ENCODE data around the gene DNAL4. TPM values are rescaled to one million over a fixed set of nuclear protein-coding genes. Genes with fewer than 3 reads are reported as not detected.

Gene DNAL4
- total RNA-seq, 2 experiments from 2014 or later, result 5.5 to 6.0 TPM

DNA sequence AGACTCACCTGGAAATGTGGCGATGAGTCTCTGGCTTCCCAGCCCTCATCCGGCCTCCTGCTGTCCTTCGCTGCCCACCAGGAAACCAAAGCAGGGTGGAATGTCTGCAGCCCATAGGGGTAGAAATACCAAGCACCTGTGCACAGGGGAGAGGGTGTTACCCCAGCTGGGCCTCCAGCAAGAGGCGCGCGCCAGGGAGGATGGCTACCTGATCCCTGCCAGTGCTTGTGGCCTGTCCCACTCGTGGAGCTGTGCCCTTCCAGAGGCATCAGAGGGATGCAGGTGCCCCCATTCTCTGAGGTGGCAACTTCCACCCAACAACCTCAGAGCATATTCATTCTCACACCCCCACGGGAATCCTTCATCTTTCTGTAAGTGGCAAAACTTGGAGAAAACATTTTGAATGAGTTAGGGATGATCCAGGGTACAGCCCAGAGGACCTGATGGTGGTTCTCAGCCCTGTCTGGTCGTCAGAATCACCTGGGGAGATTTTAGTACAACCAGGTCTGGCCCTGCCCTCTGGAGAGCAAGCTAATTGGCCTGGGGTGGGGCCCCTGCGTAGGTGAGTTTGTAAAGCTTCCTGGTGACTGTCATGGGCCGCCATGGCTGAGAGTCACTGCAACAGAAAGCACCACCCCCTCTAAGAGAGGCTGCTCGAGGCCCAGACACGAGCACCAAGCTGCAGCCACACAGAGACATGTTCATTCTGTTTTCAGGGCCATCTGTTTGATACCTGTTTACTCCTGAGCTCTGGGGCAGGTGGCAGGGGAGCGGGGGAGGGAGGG is 48.1 kb downstream of the DNAL4 start:
- Mint-ChIP-seq H3K4me3 (no peak overlapping the region), H3K27me3 (no peaks in the 10 kb centered on the region), H3K9me3 (no peaks in the 10 kb centered on the region), H3K4me1 (ENCODE audit: low read depth) (peaks cover 35% of the 10 kb centered on the region), H3K36me3 (ENCODE audit: low read depth) (peaks cover 76% of the 10 kb centered on the region), H3K27ac (peak overlapping the region; percentile 78)
- no peak for DNase-seq
- CTCF ChIA-PET, result interaction anchor here (1.1 to 4.5 kb wide), 4 partner anchors 12 to 98 kb away, joined by 3 to 33 read pairs (median 9); partner anchors contain the start of gene NPTXR
- POLR2A ChIA-PET, result interaction anchor here (1.4 to 40.0 kb wide), 3 partner anchors 10 to 22 kb away, joined by 4 to 905 read pairs (median 10); partner anchors contain the start of genes GTPBP1 and SUN2
- TF ChIP-seq CTCF (IDR thresholded peaks at IDR 0.05), result no peak
- intact Hi-C loops (cut with micrococcal nuclease), result no loop called here
- no peak for ATAC-seq

- intact Hi-C loops (cut with micrococcal nuclease), result no loop called here
- TF ChIP-seq CTCF (IDR thresholded peaks at IDR 0.05), result no peak
- H3K36me3 Mint-ChIP-seq (ENCODE audit: low read depth), result peaks cover 69% of the 10 kb centered on the region
These were observed 49.0 kb downstream of the DNAL4 start for GRCh38 chr22:38744981-38745380.

DNA sequence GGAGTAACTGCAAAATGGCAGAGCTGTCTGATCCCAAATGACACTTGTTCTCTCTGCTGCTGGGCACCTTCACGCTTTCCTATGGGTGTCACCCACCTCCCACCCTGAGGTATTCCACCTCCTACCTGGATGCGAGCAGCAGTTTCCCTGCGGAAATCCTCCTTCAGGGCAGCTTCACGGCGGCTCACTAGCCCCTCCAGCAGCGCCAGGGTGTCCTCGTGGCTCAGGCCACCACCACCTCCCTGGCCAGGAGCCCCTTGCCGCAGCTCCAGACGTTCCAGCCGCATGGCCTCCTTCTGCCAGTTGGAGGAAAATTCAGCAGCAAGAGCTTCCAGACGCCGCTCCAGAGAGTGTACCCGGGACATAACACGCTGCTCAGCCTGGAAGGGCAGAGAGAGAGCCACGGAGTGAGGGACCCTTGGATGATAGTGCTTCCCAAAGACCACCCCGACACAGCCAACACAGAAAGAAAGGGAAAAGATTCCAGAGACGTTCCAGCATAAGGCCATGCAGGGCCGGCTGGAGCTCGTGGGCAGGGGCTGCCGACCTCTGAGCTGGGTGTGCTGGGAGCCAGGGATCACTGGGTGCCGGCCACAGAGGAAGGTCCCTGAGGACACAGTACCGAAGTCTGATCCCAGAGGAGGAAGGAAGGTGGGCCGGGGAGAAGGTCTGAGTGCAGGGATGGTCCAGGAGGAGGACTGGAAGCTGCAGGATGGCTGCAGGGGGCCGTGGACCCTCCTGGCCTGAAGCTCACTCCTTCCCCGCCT is 51.6 kb downstream of the DNAL4 start:
- ATAC-seq (no peak), DNase-seq (no peak)
- H3K9me3 Mint-ChIP-seq, result no peaks in the 10 kb centered on the region
- CTCF ChIA-PET, result interaction anchor here (0.7 to 2.4 kb wide), 4 partner anchors 9 to 17 kb away, joined by 3 to 18 read pairs (median 3); no protein-coding TSS in a partner anchor
- no peak for TF ChIP-seq CTCF (IDR thresholded peaks at IDR 0.05)
- H3K27ac Mint-ChIP-seq, result peak overlapping the region; percentile 52
- H3K4me3 Mint-ChIP-seq, result no peak overlapping the region
- H3K36me3 Mint-ChIP-seq (ENCODE audit: low read depth), result peaks cover 63% of the 10 kb centered on the region
- POLR2A ChIA-PET, result interaction anchor here (40.0 to 41.0 kb wide), 2 partner anchors 1 to 18 kb away, joined by 905 read pairs; partner anchors contain the start of genes GTPBP1 and SUN2
- intact Hi-C loops (cut with micrococcal nuclease), result no loop called here
- peaks cover 24% of the 10 kb centered on the region for H3K4me1 Mint-ChIP-seq (ENCODE audit: low read depth)
- H3K27me3 Mint-ChIP-seq, result no peaks in the 10 kb centered on the region

More at GRCh38 chr22:38744981-38745380, 49.0 kb downstream of the DNAL4 start:
- no peak for ATAC-seq
- Mint-ChIP-seq H3K9me3 (no peaks in the 10 kb centered on the region), H3K4me1 (ENCODE audit: low read depth) (peaks cover 28% of the 10 kb centered on the region), H3K27me3 (no peaks in the 10 kb centered on the region), H3K27ac (peak overlapping the region; percentile 78), H3K4me3 (no peak overlapping the region)
- CTCF ChIA-PET, result interaction anchor here (4.0 to 4.5 kb wide), 2 partner anchors 12 to 20 kb away, joined by 15 to 33 read pairs; no protein-coding TSS in a partner anchor
- POLR2A ChIA-PET, result interaction anchor here (40.0 kb wide), 1 partner anchor 21 kb away, joined by 905 read pairs; the partner anchor contains the start of gene GTPBP1
- DNase-seq, result no peak

- DNase-seq (no peak), ATAC-seq (no peak)
- no peaks in the 10 kb centered on the region for H3K9me3 Mint-ChIP-seq
- ChIA-PET CTCF (interaction anchor here (1.3 to 2.4 kb wide), 2 partner anchors 8 to 16 kb away, joined by 3 to 18 read pairs; no protein-coding TSS in a partner anchor), POLR2A (interaction anchor here (40.0 to 41.0 kb wide), 2 partner anchors 0 to 18 kb away, joined by 905 read pairs; partner anchors contain the start of genes GTPBP1 and SUN2)
- H3K36me3 Mint-ChIP-seq (ENCODE audit: low read depth), result peaks cover 70% of the 10 kb centered on the region
- peaks cover 29% of the 10 kb centered on the region for H3K4me1 Mint-ChIP-seq (ENCODE audit: low read depth)
- TF ChIP-seq CTCF (IDR thresholded peaks at IDR 0.05), result no peak
- H3K4me3 Mint-ChIP-seq, result no peak overlapping the region
- intact Hi-C loops (cut with micrococcal nuclease), result no loop called here
- no peaks in the 10 kb centered on the region for H3K27me3 Mint-ChIP-seq
- H3K27ac Mint-ChIP-seq, result peak overlapping the region; percentile 63
These were observed 52.4 kb downstream of the DNAL4 start for GRCh38 chr22:38741576-38741975.

Measured in activated CD8-positive, alpha-beta T cell treated with anti-CD3 and anti-CD28 coated beads for 36 hours (primary cell).